ENCODE data around the gene MMP20.
"Not testable (repeated sequence)": the region's sequence is repeated elsewhere in the genome, so short reads cannot be mapped to it uniquely, and the experiment has no call there.

The MMP20 gene

DNA sequence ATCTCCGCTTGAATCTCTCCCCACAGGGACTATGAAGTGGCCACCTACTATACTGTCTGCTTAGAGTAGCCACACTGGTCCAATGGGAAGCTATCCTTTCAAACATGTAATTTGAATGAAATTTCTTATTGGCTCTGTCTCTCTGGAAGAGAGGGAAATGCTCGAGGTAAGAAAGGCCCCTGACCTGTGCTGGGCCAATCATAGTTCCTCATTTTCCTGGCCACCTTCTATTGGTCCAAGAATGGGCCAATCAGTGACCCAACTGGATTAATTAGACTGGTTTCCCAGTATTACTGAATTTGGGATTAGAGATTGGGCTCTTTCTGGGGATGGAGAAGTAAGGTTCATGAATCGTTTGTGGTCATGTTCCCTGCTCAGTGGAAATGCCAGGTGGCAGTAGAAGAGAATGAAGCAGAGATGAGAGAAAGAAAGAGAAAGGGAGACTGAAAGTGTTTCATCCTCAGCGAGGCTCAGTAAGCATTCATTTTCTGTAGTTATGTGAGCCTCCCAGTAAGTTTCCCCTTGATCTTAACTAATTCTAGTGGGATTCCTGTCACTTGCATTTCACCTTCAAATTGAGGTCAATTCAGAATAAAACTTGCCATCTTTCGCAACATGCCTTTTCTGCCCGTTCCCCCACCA is 8.4 kb upstream of the MMP20 start:
- Histone ChIP-seq H3K79me2 (ENCODE audit: insufficient read depth, low read length) (no peaks in the 10 kb centered on the region), H2AFZ (ENCODE audit: low read length) (no peak overlapping the region), H3K9me2 (ENCODE audit: low read depth, low read length) (no peaks in the 10 kb centered on the region), H3K27ac (ENCODE audit: low read depth, low read length, poor library complexity, severe bottlenecking) (no peak overlapping the region), H4K20me1 (ENCODE audit: insufficient read depth, low read length) (no peaks in the 10 kb centered on the region), H3K4me3 (ENCODE audit: low read depth, low read length, poor library complexity, severe bottlenecking) (no peak overlapping the region), H3F3A (ENCODE audit: insufficient read depth, low read length) (no peaks in the 10 kb centered on the region), H3K4me2 (ENCODE audit: low read length) (no peak overlapping the region), H3K9me3 (ENCODE audit: low read length) (no peaks in the 10 kb centered on the region), H3K4me1 (ENCODE audit: insufficient read depth, low read length, severe bottlenecking) (no peaks in the 10 kb centered on the region), H3K36me3 (ENCODE audit: insufficient read depth, low read length) (no peaks in the 10 kb centered on the region), H3K27me3 (ENCODE audit: insufficient read depth, low read length) (no peaks in the 10 kb centered on the region), H3K9ac (ENCODE audit: low read length) (no peak overlapping the region)
- TF ChIP-seq, protein P1, sequence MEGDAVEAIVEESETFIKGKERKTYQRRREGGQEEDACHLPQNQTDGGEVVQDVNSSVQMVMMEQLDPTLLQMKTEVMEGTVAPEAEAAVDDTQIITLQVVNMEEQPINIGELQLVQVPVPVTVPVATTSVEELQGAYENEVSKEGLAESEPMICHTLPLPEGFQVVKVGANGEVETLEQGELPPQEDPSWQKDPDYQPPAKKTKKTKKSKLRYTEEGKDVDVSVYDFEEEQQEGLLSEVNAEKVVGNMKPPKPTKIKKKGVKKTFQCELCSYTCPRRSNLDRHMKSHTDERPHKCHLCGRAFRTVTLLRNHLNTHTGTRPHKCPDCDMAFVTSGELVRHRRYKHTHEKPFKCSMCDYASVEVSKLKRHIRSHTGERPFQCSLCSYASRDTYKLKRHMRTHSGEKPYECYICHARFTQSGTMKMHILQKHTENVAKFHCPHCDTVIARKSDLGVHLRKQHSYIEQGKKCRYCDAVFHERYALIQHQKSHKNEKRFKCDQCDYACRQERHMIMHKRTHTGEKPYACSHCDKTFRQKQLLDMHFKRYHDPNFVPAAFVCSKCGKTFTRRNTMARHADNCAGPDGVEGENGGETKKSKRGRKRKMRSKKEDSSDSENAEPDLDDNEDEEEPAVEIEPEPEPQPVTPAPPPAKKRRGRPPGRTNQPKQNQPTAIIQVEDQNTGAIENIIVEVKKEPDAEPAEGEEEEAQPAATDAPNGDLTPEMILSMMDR (IDR thresholded peaks at IDR 0.05; ENCODE audit: low read length) = no peak
- TF ChIP-seq EZH2 (IDR thresholded peaks at IDR 0.05; ENCODE audit: borderline replicate concordance, low read length) = no peak

DNA sequence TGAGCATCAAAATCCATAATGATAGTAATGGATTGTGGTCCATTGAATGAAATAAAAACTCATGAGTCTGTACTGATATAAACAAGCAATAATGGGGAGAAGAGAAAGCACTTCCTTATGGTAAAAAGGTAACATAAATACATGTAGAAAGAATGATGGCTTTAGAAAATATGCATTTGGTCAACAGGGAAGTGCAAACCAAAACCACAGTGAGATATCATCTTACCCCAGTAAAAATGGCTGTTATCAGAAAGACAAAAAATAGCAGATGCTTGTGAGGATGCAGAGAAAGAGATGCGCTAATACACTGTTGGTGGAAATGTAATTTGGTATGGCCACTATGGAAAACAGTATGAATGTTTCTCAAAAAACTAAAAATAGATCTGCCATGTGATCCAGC is 6.9 kb upstream of the MMP20 start:
- Histone ChIP-seq H3F3A (ENCODE audit: insufficient read depth, low read length) (no peaks in the 10 kb centered on the region), H3K27me3 (ENCODE audit: insufficient read depth, low read length) (no peaks in the 10 kb centered on the region), H4K20me1 (ENCODE audit: insufficient read depth, low read length) (no peaks in the 10 kb centered on the region), H3K9me2 (ENCODE audit: low read depth, low read length) (no peaks in the 10 kb centered on the region), H3K4me3 (ENCODE audit: low read depth, low read length, poor library complexity, severe bottlenecking) (no peak overlapping the region), H3K36me3 (ENCODE audit: insufficient read depth, low read length) (no peaks in the 10 kb centered on the region), H3K9ac (ENCODE audit: low read length) (no peak overlapping the region), H3K9me3 (ENCODE audit: low read length) (no peaks in the 10 kb centered on the region), H3K27ac (ENCODE audit: low read depth, low read length, poor library complexity, severe bottlenecking) (no peak overlapping the region), H2AFZ (ENCODE audit: low read length) (no peak overlapping the region), H3K79me2 (ENCODE audit: insufficient read depth, low read length) (no peaks in the 10 kb centered on the region), H3K4me1 (ENCODE audit: insufficient read depth, low read length, severe bottlenecking) (no peaks in the 10 kb centered on the region), H3K4me2 (ENCODE audit: low read length) (no peak overlapping the region)
- TF ChIP-seq, protein P1 (IDR thresholded peaks at IDR 0.05; ENCODE audit: low read length) = no peak
- no peak for TF ChIP-seq EZH2 (IDR thresholded peaks at IDR 0.05; ENCODE audit: borderline replicate concordance, low read length)

DNA sequence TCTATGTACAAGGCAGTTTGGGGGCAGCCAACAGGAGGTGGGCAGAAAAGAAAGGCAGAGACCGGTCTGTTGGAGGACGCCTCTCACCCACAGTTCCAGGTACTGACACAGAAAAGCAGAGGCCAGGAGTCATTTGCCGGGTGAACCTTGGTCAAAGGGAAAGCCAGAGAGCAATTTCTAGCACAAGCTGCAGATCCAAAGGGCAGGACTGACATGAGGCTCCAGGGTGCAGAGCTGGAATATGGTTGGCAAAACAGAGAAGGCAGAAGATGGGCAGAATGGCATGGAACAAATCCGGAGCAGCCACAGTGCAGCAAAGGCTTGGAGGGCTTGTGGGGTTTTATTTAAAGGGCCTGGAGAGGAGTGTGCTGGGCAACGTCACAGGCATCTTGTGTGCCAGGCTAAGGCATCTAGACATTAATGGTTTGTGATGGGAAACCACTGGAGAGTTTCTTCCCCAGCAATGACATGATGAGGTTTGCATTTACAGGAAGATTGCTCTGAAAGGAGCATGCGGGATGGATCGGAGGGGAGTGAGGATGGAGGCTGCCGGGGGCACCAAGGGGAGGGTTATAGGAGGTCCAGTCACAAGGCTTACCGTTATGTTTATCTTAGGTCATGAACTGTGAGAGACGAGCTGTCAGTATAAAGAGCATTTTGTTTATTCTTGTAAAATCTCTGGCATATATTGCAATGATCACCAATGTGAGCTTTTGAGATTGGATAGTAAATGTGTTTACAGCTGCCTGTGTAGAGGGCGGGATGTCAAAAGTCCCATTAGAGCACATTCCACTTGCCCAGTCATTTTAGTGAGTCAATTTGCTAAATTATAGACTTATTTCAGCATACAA is 5.7 kb upstream of the MMP20 start:
- no peaks in the 10 kb centered on the region for H3K4me1 ChIP-seq (ENCODE audit: insufficient read depth, low read length, severe bottlenecking)
- no peaks in the 10 kb centered on the region for H3K9me2 ChIP-seq (ENCODE audit: low read depth, low read length)
- H3F3A ChIP-seq (ENCODE audit: insufficient read depth, low read length) = no peaks in the 10 kb centered on the region
- H3K36me3 ChIP-seq (ENCODE audit: insufficient read depth, low read length) = no peaks in the 10 kb centered on the region
- H3K9ac ChIP-seq (ENCODE audit: low read length) = no peak overlapping the region
- no peak overlapping the region for H3K4me2 ChIP-seq (ENCODE audit: low read length)
- H3K4me3 ChIP-seq (ENCODE audit: low read depth, low read length, poor library complexity, severe bottlenecking) = no peak overlapping the region
- no peaks in the 10 kb centered on the region for H3K27me3 ChIP-seq (ENCODE audit: insufficient read depth, low read length)
- H2AFZ ChIP-seq (ENCODE audit: low read length) = no peak overlapping the region
- no peak overlapping the region for H3K27ac ChIP-seq (ENCODE audit: low read depth, low read length, poor library complexity, severe bottlenecking)
- TF ChIP-seq EZH2 (IDR thresholded peaks at IDR 0.05; ENCODE audit: borderline replicate concordance, low read length) = no peak
- TF ChIP-seq, protein P1 (IDR thresholded peaks at IDR 0.05; ENCODE audit: low read length) = no peak
- no peaks in the 10 kb centered on the region for H3K9me3 ChIP-seq (ENCODE audit: low read length)
- no peaks in the 10 kb centered on the region for H3K79me2 ChIP-seq (ENCODE audit: insufficient read depth, low read length)
- no peaks in the 10 kb centered on the region for H4K20me1 ChIP-seq (ENCODE audit: insufficient read depth, low read length)

DNA sequence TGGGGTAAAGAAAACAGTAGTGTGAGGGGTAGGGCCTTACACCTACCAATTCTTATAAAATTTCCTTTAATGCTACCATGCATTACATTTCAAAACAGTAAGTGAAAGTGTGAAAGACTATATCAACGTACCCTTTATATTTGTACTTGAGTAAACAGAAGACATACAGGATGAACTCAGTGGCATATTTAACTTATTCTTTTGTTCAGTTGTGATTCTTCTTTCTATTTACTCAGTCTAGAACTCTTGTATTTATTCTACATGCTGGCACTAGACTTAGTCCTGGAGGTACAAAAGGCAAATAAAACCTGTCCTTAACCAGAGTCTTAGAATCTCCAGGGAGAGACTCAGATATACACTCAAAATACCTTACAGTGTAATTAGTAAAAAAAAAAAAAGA is 4.8 kb upstream of the MMP20 start:
- not testable (repeated sequence) for H3K27ac ChIP-seq (ENCODE audit: low read depth, low read length, poor library complexity, severe bottlenecking); H3K9ac ChIP-seq (ENCODE audit: low read length)

More for the DNA sequence above, 4.8 kb upstream of the MMP20 start:
- not testable (repeated sequence) for H2AFZ ChIP-seq (ENCODE audit: low read length); H3K27me3 ChIP-seq (ENCODE audit: insufficient read depth, low read length); H3F3A ChIP-seq (ENCODE audit: insufficient read depth, low read length); H3K9me3 ChIP-seq (ENCODE audit: low read length); H3K4me2 ChIP-seq (ENCODE audit: low read length); H4K20me1 ChIP-seq (ENCODE audit: insufficient read depth, low read length); H3K9me2 ChIP-seq (ENCODE audit: low read depth, low read length); H3K4me3 ChIP-seq (ENCODE audit: low read depth, low read length, poor library complexity, severe bottlenecking); H3K36me3 ChIP-seq (ENCODE audit: insufficient read depth, low read length); H3K79me2 ChIP-seq (ENCODE audit: insufficient read depth, low read length); H3K4me1 ChIP-seq (ENCODE audit: insufficient read depth, low read length, severe bottlenecking)
